HepG2 (cell line): Measurements from ENCODE around the gene TCAP. TPM values are rescaled to one million over a fixed set of nuclear protein-coding genes. Genes with fewer than 3 reads are reported as not detected.

Experiments
- CCDC6 ChIP-seq: sonication (generic); formaldehyde crosslinking; IDR thresholded peaks from 2 replicates; pipeline ENCODE4 v1.8.1; 2022; ENCODE audit warnings: mild to moderate bottlenecking, missing genetic modification reagents, moderate library complexity
- GTF3A ChIP-seq: sonication (generic); formaldehyde crosslinking; conservative IDR thresholded peaks from 2 replicates; pipeline ENCODE4 v1.4.0; 2020; ENCODE audit warnings: mild to moderate bottlenecking, missing genetic modification reagents
- IKZF4 ChIP-seq: sonication (generic); formaldehyde crosslinking; IDR thresholded peaks from 2 replicates; pipeline ENCODE4 v1.5.1; 2020; ENCODE audit warnings: borderline replicate concordance, mild to moderate bottlenecking, low read depth, missing genetic modification reagents; ENCODE audit errors: not compliant biosample characterization
- JUND ChIP-seq: sonication (generic); formaldehyde crosslinking; IDR thresholded peaks from 2 replicates; pipeline ENCODE4 v1.8.0; 2022; ENCODE audit warnings: mild to moderate bottlenecking, missing genetic modification reagents
- KDM2A ChIP-seq: sonication (generic); formaldehyde crosslinking; IDR thresholded peaks from 2 replicates; pipeline ENCODE4 v1.4.0; 2020; ENCODE audit warnings: low read depth, missing genetic modification reagents, borderline replicate concordance
- ZBTB3 ChIP-seq: sonication (generic); formaldehyde crosslinking; IDR thresholded peaks from 2 replicates; pipeline ENCODE4 v1.4.0; 2020; ENCODE audit warnings: low read depth, mild to moderate bottlenecking, moderate library complexity, missing genetic modification reagents, borderline replicate concordance
- ZBTB33 ChIP-seq: sonication (generic); formaldehyde crosslinking; IDR thresholded peaks from 2 replicates; pipeline ENCODE4 v1.4.0; 2020; ENCODE audit warnings: missing genetic modification reagents
- ZBTB37 ChIP-seq: sonication (generic); formaldehyde crosslinking; IDR thresholded peaks from 2 replicates; pipeline ENCODE4 v1.4.0; 2020; ENCODE audit warnings: mild to moderate bottlenecking, missing genetic modification reagents
- ZNF572 ChIP-seq: sonication (generic); formaldehyde crosslinking; IDR thresholded peaks from 2 replicates; pipeline ENCODE4 v1.5.1; 2020; ENCODE audit warnings: mild to moderate bottlenecking, missing genetic modification reagents
- ZNF660 ChIP-seq: sonication (generic); formaldehyde crosslinking; IDR thresholded peaks from 2 replicates; pipeline ENCODE4 v1.5.1; 2020; ENCODE audit warnings: mild to moderate bottlenecking, low read depth, missing genetic modification reagents, borderline replicate concordance
- ZNF83 ChIP-seq: sonication (generic); formaldehyde crosslinking; IDR thresholded peaks from 2 replicates; pipeline ENCODE4 v1.4.0; 2020; ENCODE audit warnings: missing genetic modification reagents, mild to moderate bottlenecking, borderline replicate concordance
- ZSCAN12 ChIP-seq: sonication (generic); formaldehyde crosslinking; IDR thresholded peaks from 2 replicates; pipeline ENCODE4 v1.9.0; 2021; ENCODE audit warnings: mild to moderate bottlenecking, missing genetic modification reagents
- polyA plus RNA-seq, 8 experiments: library from polyadenylated mRNA; depleted of rRNA in 3 of 8; stranded (reverse) in 7 of 8; unstranded in 1 of 8; fragments of >200 nt; fragmentation: Illumina TruSeq in 4 of 8; extraction: Trizol in 4 of 8; gene quantifications; 2 replicates each; pipeline versions ENCODE4 v1.2.1 to v1.2.3, GENCODE V29; 2011 to 2016; ENCODE audit warnings: low read depth in 4 of 8, missing spikeins in 1 of 8, mixed read lengths in 1 of 8; ENCODE audit not compliant: insufficient read depth in 1 of 8
- total RNA-seq, 5 experiments: library from RNA; depleted of rRNA; stranded (reverse); fragments of >200 nt; fragmentation: Illumina TruSeq; extraction: Trizol; gene quantifications; 2 replicates each; pipeline ENCODE4 v1.2.3, GENCODE V29; 2016; ENCODE audit warnings: low read depth in 1 of 5
- TF ChIP-seq, protein P1 (sequence below): sonication (generic); formaldehyde crosslinking; conservative IDR thresholded peaks from 2 replicates; pipeline ENCODE4 v1.8.0; 2022; ENCODE audit warnings: mild to moderate bottlenecking, moderate library complexity, missing genetic modification reagents
- TF ChIP-seq, protein P2 (sequence below): sonication (generic); formaldehyde crosslinking; IDR thresholded peaks from 2 replicates; pipeline ENCODE4 v1.4.0; 2020; ENCODE audit warnings: missing genetic modification reagents, borderline replicate concordance
- TF ChIP-seq, protein P3 (sequence below): sonication (generic); formaldehyde crosslinking; IDR thresholded peaks from 2 replicates; pipeline ENCODE4 v1.8.1; 2023; ENCODE audit warnings: mild to moderate bottlenecking, moderate library complexity, missing genetic modification reagents
- TF ChIP-seq, protein P4 (sequence below): sonication (generic); formaldehyde crosslinking; IDR thresholded peaks from 2 replicates; pipeline ENCODE4 v1.4.0; 2020; ENCODE audit warnings: missing genetic modification reagents

TCAP gene
- total and polyA plus RNA-seq, 2 of the 13 experiments (the other 11 are each of a cell fraction or from before 2014, with no cell fraction given) = 0.24 to 0.65 TPM

DNA sequence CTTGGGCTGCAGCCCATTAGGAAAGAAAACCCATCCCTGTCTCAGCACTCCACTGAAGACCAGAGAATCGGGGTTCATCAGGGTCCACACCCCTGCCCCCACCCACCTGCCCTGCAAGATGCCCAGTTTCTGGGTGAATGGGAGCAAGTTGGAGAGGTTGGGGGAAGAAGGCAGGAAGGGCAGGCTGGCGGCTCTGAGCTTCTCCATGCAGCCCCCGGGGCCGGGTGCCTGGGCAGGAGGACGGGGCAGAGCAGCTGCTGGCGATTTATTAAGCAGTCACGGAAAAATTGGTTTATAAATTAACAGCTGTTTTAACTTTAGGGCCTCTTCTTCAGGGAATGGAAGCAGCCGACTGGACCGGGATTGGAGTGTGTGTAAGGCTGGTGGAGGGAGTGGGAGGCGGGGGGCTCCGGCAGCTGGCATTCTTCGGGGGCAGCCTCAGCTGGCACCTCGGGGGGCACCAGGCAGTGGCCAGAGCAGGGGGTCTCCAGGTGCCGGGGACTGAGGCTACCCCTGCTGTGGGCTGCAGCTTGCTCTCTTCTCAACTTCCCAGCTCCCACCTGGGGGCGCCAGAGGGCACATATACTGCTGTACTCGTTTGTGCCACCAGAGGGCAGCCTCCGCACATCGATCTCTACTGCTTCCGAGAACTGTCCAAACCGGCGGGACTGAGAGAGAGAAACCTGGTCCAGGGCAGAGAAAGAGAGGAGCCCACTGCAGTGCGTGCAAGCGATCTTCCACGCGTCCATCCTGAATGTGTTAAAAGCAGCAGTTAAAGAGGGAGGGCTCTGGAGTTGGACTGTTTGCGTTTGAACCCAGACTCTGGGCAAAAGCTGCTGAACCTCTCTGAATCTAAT lies 43.4 kb upstream of the TCAP start (continued):
- TF ChIP-seq, protein P1, sequence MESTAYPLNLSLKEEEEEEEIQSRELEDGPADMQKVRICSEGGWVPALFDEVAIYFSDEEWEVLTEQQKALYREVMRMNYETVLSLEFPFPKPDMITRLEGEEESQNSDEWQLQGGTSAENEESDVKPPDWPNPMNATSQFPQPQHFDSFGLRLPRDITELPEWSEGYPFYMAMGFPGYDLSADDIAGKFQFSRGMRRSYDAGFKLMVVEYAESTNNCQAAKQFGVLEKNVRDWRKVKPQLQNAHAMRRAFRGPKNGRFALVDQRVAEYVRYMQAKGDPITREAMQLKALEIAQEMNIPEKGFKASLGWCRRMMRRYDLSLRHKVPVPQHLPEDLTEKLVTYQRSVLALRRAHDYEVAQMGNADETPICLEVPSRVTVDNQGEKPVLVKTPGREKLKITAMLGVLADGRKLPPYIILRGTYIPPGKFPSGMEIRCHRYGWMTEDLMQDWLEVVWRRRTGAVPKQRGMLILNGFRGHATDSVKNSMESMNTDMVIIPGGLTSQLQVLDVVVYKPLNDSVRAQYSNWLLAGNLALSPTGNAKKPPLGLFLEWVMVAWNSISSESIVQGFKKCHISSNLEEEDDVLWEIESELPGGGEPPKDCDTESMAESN (CRISPR knock-in tag) = no peak
- TF ChIP-seq JUND (CRISPR knock-in tag) (no peak), CCDC6 (CRISPR knock-in tag) (no peak), ZNF83 (CRISPR knock-in tag) (no peak), GTF3A (CRISPR knock-in tag) (no peak), ZBTB3 (CRISPR knock-in tag) (no peak), KDM2A (CRISPR knock-in tag) (peak; percentile 96), ZBTB33 (CRISPR knock-in tag) (peak; percentile 87), ZBTB37 (CRISPR knock-in tag) (no peak), ZSCAN12 (CRISPR knock-in tag) (0 out of 2 replicates have a peak, but pooled peaks have one; percentile 10), ZNF572 (CRISPR knock-in tag) (no peak), IKZF4 (CRISPR knock-in tag) (no peak), ZNF660 (CRISPR knock-in tag) (no peak)
- TF ChIP-seq, protein P2, sequence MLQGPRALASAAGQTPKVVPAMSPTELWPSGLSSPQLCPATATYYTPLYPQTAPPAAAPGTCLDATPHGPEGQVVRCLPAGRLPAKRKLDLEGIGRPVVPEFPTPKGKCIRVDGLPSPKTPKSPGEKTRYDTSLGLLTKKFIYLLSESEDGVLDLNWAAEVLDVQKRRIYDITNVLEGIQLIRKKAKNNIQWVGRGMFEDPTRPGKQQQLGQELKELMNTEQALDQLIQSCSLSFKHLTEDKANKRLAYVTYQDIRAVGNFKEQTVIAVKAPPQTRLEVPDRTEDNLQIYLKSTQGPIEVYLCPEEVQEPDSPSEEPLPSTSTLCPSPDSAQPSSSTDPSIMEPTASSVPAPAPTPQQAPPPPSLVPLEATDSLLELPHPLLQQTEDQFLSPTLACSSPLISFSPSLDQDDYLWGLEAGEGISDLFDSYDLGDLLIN (CRISPR knock-in tag) = peak; percentile 85; the same call in 1 of the 2 replicates
- TF ChIP-seq, protein P3, sequence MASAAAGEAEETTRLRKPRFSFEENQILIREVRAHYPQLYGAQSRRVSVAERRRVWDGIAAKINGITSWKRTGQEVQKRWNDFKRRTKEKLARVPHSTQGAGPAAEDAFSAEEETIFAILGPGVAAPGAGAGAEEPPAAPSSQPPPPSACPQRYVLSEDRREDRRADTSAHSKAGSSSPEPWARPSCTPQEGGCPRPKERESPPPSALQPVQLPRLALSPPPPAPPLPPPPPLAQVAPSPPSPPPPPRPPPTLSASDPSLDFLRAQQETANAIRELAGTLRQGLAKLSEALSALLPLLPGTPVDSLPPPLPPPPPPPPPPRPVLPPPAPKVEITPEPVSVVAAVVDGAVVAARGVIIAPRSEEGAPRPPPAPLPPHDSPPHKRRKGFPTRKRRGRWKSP (CRISPR knock-in tag) = no peak
- TF ChIP-seq, protein P4, sequence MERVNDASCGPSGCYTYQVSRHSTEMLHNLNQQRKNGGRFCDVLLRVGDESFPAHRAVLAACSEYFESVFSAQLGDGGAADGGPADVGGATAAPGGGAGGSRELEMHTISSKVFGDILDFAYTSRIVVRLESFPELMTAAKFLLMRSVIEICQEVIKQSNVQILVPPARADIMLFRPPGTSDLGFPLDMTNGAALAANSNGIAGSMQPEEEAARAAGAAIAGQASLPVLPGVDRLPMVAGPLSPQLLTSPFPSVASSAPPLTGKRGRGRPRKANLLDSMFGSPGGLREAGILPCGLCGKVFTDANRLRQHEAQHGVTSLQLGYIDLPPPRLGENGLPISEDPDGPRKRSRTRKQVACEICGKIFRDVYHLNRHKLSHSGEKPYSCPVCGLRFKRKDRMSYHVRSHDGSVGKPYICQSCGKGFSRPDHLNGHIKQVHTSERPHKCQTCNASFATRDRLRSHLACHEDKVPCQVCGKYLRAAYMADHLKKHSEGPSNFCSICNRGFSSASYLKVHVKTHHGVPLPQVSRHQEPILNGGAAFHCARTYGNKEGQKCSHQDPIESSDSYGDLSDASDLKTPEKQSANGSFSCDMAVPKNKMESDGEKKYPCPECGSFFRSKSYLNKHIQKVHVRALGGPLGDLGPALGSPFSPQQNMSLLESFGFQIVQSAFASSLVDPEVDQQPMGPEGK (CRISPR knock-in tag) = peak; percentile 62
